ENCODE results near the gene SOCS4. TPM values are rescaled to one million over a fixed set of nuclear protein-coding genes. Genes with fewer than 3 reads are reported as not detected.
"Not testable (repeated sequence)": the region's sequence is repeated elsewhere in the genome, so short reads cannot be mapped to it uniquely, and the experiment has no call there.

Gene SOCS4, protein sequence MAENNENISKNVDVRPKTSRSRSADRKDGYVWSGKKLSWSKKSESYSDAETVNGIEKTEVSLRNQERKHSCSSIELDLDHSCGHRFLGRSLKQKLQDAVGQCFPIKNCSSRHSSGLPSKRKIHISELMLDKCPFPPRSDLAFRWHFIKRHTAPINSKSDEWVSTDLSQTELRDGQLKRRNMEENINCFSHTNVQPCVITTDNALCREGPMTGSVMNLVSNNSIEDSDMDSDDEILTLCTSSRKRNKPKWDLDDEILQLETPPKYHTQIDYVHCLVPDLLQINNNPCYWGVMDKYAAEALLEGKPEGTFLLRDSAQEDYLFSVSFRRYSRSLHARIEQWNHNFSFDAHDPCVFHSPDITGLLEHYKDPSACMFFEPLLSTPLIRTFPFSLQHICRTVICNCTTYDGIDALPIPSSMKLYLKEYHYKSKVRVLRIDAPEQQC
- 23.1 and 34.7 TPM in 2 replicates for total RNA-seq

DNA sequence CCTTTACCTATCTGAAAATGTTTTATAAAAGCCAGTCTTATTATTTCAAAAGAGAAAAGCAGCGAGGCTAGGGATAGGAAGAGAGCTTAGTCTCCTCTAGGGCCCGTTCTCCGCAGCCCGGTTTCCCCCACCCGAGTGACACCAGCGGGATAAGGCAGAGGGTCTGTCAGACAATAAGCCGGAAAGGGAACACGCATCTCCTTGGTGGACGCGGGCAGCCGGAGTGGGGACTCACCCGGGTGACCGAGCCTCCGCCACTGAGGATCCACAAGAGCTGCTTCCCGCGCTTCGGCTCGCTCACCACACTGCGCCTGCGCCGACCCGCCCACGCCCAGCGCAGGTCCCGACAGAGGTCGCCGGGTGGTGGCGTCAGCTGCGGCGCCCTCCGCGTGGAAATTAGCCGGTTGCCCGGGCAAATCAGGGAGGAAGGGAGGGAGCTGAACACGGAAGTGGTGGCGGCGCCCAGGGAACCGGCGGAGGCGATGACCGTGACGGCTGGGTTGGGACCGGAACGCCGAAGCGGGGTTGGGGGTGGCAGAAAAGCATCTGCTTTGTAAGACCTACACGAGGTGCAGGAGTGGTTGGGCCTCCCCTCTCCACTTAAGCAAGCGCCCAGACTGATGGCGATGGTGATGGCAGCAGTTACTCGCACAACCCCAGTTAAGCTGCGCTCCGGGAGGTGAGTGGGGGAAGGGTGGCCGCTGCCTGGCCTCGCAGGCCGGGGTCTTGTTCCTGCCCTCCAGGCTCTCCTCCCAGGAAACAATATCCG, at the start of gene SOCS4, which contains the start of gene WDHD1:
Gene SOCS4, plus strand, starts transcription at position 444 of the 769 bp plus-strand sequence. CDS start 15,806 bp downstream, outside the sequence.
Gene WDHD1, minus strand, starts transcription at position 307 of the 769 bp plus-strand sequence. CDS start 312 bp downstream, outside the sequence.
- peak; percentile 84 for DNase-seq (ENCODE audit: low read depth)

DNA sequence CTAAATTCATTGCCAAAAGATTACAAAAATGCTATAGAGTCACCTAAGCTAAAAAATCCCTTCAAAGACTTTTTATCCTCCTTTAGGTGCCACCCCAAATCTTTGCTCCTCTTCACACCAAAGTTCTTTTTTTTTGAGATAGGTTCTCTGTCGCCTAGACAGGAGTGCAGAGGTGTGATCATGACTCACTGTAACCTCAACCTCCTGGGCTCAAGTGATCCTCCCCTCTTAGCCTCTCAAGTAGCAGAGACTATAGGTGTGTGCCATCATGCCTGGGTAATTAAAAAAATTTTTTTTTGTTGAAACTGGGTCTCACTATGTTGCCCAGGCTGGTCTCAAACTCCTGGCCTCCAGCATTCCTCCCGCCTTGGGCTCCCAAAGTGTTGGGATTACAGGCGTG, 48.0 kb upstream of the SOCS4 start:
- DNase-seq (ENCODE audit: low read depth), result no peak

DNA sequence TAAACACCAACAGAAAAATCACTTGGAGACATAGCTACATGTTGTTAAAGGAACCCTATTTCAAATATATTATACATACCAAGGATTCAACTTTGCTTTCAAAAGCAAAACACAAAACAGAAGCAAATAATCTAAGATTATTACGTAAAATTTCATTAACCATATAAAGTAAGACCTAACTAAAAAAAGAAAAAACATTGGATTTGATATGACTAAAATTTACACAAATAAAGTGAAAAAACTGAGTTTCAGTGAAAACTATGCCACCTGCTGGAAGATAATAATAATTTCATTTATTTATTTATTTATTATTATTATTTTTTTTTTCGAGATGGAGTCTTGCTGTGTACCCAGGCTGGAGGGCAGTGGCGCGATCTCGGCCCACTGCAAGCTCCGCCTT, 45.3 kb upstream of the SOCS4 start:
- DNase-seq (ENCODE audit: low read depth), result peak; percentile 16

DNA sequence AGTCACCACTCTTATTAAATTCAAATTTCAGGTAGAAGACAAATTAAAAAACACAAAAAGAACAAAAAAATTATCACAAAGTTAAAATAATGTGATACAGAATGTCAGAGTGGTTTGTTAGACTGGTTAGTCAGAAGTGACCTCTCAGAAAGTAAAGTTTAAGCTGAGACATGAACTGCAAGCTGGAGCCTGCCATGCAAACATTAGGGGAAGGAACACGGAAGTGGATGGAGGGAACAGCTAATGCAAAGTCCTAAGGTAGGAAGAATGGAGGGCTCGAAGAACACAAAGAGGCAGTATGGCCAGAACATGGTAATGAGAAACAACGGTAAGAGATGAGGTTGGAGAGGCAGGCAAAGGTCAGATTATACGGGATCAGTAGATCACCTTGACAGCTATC, 41.9 kb upstream of the SOCS4 start:
- no peak for DNase-seq (ENCODE audit: low read depth)

DNA sequence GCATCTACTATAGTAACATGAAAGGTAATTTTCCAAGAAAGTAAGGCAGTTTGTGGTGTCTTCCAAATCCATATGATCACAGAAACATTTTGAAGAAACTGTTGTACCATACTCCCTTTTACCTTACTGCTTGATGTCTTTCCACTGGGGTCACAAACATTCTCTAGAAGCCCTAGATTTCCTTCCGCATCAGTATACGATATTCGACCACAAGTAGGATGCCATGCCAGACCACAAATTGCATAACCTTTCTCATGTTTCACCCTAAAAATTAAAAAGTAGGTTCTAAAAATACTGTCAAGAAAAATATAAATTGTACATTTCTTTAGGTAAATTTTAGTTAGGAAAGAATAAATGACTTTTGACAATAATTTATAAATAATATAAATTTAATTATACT, 26.7 kb upstream of the SOCS4 start:
- DNase-seq (ENCODE audit: low read depth), result no peak

DNA sequence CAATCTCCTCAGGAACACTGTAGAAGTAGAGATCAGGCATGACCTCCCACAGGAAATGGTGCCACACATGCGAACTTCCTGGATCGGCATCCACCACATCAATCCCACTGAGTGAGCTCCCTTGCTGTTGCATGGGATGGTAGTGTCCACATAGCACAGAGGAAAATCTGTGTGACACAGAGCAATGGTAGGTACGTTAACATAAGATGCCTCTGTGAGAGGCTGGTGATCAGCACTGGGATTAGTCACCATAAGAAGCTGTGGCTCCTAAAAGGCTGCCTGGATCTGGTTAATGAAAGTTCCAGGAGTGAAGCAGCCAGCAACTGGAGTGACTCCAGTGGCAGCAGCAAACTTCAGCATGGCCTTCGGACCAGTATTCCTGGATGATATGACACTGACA, 22.0 kb upstream of the SOCS4 start:
- peak; percentile 19 for DNase-seq (ENCODE audit: low read depth)

DNA sequence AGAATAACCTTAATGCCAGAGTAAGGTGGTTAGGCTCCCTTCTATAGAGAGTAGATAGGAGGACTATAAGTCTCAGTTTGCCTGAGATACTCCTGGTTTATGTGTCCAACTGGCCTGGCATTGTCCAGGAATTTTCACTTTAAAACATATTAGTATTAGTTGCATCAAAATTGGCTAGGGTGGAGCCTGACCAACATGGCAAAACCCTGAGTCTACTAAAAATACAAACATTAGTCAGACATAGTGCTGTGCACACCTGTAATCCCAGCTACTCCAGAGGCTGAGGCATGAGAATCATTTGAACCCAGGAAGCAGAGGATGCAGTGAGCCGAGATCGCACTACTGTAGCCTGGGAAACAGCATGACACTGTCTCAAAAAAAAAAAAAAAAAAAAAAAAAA, 12.0 kb upstream of the SOCS4 start:
- no peak for DNase-seq (ENCODE audit: low read depth)

DNA sequence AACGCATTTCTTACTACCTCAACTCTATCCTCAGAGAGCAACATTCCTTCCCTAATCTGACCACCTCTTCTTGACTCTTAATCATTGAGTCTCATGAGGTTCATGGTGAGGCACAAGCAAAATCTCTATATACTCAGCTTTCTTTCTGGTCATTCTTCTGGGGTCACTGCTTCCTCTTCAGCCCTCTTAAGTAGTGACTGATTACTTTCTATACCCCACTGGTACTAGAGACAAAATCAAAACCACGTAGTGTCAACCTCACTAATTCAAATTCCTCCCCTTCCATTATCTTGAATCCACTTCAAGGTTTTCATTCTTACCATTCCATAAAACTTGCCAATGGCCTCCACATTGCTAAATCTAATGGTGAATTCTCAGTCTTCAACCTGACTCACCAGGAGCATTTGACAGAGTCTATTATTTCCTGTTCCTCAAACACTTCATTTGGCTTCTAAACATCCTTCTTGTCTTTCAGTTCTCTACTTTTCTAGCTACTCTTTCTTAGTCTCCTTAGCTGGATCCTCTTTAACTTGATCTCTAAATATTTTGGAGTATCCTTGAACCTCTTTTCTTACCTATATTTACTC, 7.0 kb upstream of the SOCS4 start:
- DNase-seq (ENCODE audit: low read depth), result peak; percentile 47

DNA sequence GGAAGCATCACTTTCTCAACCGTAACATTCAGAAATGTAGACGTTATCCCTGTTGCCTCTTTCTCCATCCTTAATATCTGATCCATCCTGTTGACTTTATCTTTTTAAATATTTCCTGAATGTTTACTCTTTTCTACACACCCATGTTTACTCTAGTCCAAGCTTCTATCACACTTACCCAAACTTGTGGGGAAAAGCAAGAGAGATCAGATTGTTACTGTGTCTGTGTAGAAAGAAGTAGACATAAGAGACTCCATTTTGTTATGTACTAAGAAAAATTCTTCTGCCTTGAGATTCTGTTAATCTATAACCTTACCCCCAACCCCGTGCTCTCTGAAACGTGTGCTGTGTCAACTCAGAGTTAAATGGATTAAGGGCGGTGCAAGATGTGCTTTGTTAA, 2.7 kb upstream of the SOCS4 start:
- DNase-seq (ENCODE audit: low read depth), result not testable (repeated sequence)

DNA sequence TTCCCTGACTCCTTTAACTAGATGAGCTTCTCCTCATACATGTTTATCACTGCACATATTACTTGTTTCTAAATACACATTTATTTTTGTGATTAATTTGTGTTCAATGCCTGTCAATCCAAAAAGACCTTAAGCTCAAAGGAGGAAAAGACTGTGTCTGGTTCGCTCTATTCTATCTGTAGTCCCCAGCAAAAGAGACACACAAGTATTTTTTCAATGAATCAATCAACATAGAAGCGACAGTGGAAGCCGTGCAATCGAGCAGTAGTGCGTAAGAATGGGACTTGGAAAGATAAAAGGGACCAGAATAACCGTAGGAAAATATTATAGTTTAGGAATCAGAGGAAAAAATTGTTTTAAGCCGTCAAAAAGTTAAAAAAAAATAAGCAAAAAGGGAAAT, 1.1 kb upstream of the SOCS4 start:
- DNase-seq (ENCODE audit: low read depth), result no peak

DNA sequence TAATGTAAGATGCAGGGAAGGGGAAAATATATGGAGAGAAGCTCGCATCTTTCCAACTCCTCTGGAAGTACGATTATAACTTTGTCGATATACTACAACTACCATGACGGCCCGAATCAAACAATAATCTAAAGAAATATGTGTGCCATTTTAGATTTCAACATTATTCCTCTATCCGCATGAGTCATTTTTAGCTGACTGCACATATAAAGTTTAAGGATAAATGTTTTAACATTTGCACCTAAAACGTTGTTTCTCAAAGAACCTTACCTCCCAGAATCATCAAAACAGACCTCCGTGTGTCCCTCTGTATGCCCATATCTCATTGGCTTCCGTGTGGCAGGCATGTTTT, 619 bp upstream of the SOCS4 start:
- no peak for DNase-seq (ENCODE audit: low read depth)

DNA sequence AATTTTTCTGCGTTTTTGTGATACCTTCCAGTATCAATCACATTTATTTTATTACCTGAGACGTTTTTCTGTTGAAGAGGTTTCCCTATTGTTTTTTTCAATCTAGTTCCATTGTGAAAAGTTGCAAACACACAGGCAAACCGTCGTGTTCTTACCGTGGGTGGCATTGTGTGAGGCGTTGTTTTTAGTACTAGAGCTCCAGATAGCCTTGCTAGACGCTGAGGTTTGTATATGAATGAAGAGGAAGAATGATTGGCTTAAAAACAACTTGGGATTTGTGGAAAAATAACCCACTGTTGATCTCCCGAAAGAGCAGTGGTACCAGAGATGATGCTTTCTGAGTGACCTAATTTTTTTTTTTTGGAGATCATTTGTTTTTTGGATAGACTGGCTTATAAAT, 1.0 kb downstream of the SOCS4 start:
- no peak for DNase-seq (ENCODE audit: low read depth)

DNA sequence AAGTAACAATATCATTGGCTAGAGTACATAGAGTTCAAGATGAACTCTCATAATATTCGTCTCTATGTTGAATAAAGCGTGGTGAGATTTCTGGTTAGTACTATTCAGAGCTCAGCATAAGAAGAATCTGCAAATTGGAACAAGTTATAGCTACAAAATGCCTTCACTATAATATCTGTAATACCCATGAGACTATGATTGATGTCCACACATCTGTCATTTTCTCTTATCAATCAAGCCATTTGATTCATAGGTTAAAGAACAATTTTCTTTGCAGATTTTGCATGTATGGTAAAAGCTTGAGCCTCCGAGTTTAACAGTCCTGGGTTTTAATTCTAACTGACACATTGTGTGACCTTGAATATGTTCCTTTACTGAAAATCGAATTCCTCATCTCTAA, 1.4 kb downstream of the SOCS4 start:
- no peak for DNase-seq (ENCODE audit: low read depth)

DNA sequence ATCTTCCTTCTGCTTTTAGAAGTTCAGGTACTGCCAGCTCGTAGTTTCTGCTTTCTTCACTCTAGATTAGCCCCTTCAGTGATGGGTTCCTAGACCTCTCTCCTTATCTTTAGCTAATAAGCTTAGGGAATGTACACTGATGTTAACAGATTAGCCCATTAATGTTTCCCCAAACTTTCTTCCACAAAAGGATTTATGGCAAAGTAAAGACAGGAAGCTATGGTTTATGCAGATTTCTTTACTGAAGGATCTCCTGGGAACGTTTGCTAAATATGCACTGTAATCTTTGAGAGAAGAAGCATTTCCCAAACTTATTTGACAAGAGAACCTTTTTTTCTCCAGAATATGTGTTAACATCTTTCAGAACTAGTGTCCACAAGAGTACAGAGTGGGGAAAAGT, 4.2 kb downstream of the SOCS4 start:
- no peak for DNase-seq (ENCODE audit: low read depth)

DNA sequence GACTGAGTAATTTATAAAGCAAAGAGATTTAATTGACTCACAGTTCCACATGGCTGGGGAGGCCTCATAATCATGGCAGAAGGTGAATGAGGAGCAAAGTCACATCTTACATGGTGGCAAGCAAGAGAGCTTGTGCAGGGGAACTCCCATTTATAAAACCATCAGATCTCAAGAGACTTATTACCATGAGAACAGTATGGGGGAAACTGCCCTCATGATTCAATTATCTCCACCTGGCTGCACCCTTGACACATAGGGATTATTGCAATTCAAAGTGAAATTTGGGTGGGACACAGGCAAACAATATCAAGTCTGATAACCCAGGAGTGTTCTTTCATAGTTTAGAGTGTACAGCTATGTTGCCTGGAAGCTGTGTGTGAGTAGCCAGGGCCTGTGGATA, 11.0 kb downstream of the SOCS4 start:
- not testable (repeated sequence) for DNase-seq (ENCODE audit: low read depth)

DNA sequence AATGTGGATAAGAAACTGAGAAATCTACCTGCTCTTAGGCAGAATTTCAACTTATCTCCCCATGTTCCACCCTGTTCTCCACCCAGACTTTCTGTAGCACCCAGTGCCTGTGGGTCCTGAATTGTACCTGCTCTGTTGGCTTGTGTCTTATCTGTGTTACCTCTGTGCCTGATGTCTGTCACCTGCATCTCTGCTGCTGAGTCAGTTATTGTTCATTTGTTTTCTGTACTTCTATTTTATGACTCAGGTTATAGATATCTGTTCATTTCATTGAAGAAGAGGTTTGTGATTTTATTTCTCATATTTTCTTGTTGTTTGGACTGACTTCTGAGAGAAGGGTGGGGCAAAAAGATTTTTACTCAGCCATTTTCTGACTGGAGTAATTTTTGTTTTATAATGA, 11.7 kb downstream of the SOCS4 start:
- no peak for DNase-seq (ENCODE audit: low read depth)

DNA sequence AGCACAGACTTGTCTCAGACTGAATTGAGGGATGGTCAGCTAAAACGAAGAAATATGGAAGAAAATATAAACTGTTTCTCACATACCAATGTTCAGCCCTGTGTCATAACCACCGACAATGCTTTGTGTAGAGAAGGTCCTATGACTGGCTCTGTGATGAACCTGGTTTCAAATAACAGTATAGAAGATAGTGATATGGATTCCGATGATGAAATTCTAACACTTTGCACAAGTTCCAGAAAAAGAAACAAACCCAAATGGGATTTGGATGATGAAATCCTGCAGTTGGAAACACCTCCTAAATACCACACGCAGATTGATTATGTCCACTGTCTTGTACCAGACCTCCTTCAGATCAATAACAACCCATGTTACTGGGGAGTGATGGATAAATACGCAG, 16.5 kb downstream of the SOCS4 start:
- DNase-seq (ENCODE audit: low read depth), result no peak

DNA sequence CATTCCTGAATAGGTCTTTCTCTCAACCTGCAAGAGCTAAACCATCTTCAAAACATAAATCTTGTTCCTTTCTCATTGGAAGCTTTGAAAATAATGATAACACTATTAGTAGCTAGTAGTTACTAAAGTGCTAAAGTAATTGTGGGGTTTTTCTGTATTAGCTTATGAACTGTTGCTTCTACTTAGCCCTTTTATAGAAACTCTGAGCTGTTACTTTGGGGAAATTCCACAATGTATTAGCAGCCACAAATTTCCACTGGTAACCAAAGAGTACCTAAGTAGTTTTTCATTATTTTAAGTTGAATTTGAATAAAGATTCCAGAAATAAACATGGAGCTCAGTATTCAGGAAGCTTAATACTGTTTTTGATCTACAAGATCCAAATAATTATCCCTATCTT, 18.1 kb downstream of the SOCS4 start:
- DNase-seq (ENCODE audit: low read depth), result no peak

DNA sequence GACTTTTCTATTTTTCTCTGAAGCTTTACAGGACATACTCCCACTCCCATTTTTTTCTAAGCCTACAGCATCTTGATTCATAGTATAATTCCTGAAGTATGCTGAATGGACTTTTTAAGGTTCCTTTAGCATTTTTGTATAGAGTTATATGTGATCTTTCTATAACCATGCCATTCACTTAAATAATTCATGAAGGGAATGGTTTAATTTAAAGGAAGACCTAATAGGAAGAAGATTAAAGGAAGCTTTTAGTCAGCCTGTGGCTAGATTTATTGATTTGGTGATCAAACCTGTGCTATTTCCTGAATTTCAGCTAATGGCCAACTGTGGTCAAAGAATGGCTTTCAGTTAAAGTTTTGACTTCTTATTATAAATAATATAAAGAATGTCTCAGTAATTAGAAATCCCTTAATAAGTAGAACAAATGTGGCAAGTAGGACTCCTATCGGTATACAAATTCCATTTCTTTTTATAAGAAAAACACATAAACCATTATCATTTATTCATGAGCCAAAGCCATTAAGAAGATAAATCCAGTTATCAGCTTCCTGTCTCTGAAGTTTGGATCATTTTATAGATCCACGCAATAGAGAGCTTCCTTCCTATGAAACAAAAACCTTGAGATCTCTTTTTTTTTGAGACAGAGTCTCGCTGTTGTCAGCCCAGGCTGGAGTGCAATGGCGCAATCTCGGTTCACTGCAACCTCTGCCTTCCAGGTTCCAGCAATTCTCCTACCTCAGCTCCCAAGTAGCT, 20.4 kb downstream of the SOCS4 start:
- DNase-seq (ENCODE audit: low read depth), result no peak

DNA sequence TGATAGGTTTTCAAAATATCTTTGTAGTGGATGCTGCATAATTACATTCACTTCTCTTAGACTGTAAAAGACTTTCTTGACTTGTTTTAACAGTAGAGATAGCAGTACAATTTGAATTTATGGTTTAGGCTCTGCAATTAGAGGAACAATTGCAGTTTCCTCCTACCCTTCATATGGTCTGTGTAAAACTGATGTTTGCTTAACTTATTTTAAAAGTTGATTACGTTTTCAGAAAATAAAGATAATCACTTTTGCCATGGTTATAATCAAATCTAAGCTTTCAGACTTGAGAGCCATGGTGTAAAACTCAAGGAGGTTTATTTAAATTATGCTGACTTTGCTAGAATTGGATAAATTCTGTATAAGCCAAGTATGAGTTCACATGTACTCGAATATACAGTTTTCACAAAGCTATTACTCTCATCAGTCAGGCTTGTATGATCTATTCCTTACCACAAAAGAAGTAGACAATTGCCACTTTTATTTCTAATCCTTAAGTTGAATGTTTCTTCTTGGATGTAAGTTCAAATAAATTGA, 21.9 kb downstream of the SOCS4 start:
- no peak for DNase-seq (ENCODE audit: low read depth)

DNA sequence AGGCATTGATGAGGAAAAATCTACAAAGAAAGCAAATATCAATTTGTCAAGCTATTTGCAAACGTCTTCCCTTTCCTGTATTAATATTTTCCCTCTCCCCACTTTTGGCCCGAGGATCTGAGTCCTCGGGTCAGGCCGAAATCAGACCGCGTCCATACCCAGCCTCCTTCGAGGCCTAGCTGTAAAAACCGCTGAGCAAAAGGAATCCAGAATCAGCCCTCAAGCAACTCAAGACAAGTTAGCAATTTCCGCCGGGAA, 24.1 kb downstream of the SOCS4 start:
- DNase-seq (ENCODE audit: low read depth), result no peak
